PC-9 (cell line): ENCODE measurements around the gene APBB3. TPM values are rescaled to one million over a fixed set of nuclear protein-coding genes. Genes with fewer than 3 reads are reported as not detected.
"Not testable (repeated sequence)": the region's sequence is repeated elsewhere in the genome, so short reads cannot be mapped to it uniquely, and the experiment has no call there.

Source experiments
- BruUV-seq: library from RNA; stranded (reverse); fragments of 400-500 nt; replicated peaks from 2 replicates; lab custom pipeline; 2021; lab: Mats Ljungman, UMichigan
- CTCF ChIA-PET: fragments of 300-600 bp; sonication (Branson Sonifier 250); formaldehyde crosslinking; loops from one replicate; lab custom pipeline; 2022; ENCODE audit warnings: antibody characterized with exemption; lab: Charles Lee
- POLR2A ChIA-PET: fragments of 300-600 bp; sonication (Branson Sonifier 250); formaldehyde crosslinking; loops from one replicate; lab custom pipeline; 2022; ENCODE audit warnings: antibody characterized with exemption; ENCODE audit not compliant: unreplicated experiment; lab: Charles Lee
- DNase-seq, 2 experiments: peaks; one replicate each; pipeline versions ENCODE4 v3.0.0 to v3.0.0-alpha.2; 2015 to 2022; ENCODE audit warnings: mixed read lengths in 1 of 2
- H2AFZ ChIP-seq: fragments of 200-600 bp; sonication (generic); 2 replicates; pipeline ENCODE4 v1.8.1; 2017; ENCODE audit warnings: antibody characterized with exemption
- H3F3A ChIP-seq: fragments of 200-600 bp; sonication (generic); 2 replicates; pipeline ENCODE4 v1.8.1; 2017; ENCODE audit warnings: antibody characterized with exemption, mild to moderate bottlenecking, low read depth; ENCODE audit not compliant: insufficient read depth
- H3K27ac ChIP-seq: fragments of 200-600 bp; sonication (generic); 2 replicates; pipeline ENCODE4 v1.6.1; 2016; ENCODE audit warnings: mixed run types
- H3K27me3 ChIP-seq: fragments of 200-600 bp; sonication (generic); 2 replicates; pipeline ENCODE4 v1.6.1; 2016; ENCODE audit warnings: low read depth, mixed run types; ENCODE audit not compliant: insufficient read depth
- H3K36me3 ChIP-seq: fragments of 200-600 bp; sonication (generic); 2 replicates; pipeline ENCODE4 v1.6.1; 2016; ENCODE audit warnings: low read depth, mixed run types
- H3K4me1 ChIP-seq: fragments of 200-600 bp; sonication (generic); replicated peaks from 2 replicates; pipeline ENCODE4 v1.6.1; 2016; ENCODE audit warnings: mixed run types; ENCODE audit not compliant: insufficient read depth
- H3K4me2 ChIP-seq: fragments of 200-600 bp; sonication (generic); 2 replicates; pipeline ENCODE4 v1.6.1; 2017; ENCODE audit warnings: mixed run types
- H3K4me3 ChIP-seq: fragments of 200-600 bp; sonication (generic); 2 replicates; pipeline ENCODE4 v1.6.1; 2016; ENCODE audit warnings: mixed run types
- H3K79me2 ChIP-seq: fragments of 200-600 bp; sonication (generic); 2 replicates; pipeline ENCODE4 v1.6.1; 2017; ENCODE audit warnings: low read depth, mixed run types
- H3K9me2 ChIP-seq: fragments of 200-600 bp; sonication (generic); 2 replicates; pipeline ENCODE4 v1.8.1; 2017; ENCODE audit warnings: mild to moderate bottlenecking; ENCODE audit not compliant: insufficient read depth
- H3K9me3 ChIP-seq: fragments of 200-600 bp; sonication (generic); 2 replicates; pipeline ENCODE4 v1.8.1; 2016; ENCODE audit warnings: low read depth; ENCODE audit not compliant: insufficient read depth
- H4K20me1 ChIP-seq: fragments of 200-600 bp; sonication (generic); 2 replicates; pipeline ENCODE4 v1.8.1; 2017; ENCODE audit not compliant: insufficient read depth
- EZH2 ChIP-seq: fragments of 200-600 bp; sonication (generic); IDR thresholded peaks from 2 replicates; pipeline ENCODE4 v1.8.0; 2017; ENCODE audit warnings: antibody characterized with exemption, low read depth
- intact Hi-C: fragments of 100-400 bp; cut with micrococcal nuclease; formaldehyde crosslinking; loops from one replicate; pipeline ENCODE4 v1.10.0; 2022; ENCODE audit not compliant: unreplicated experiment
- total RNA-seq: library from RNA; stranded (reverse); gene quantifications from 2 replicates; pipeline ENCODE4 v1.2.3, GENCODE V29; 2021
- TF ChIP-seq, protein P1 (sequence below): fragments of 200-600 bp; sonication (generic); conservative IDR thresholded peaks from 2 replicates; pipeline ENCODE4 v1.6.1; 2017; ENCODE audit warnings: mixed run types, antibody characterized with exemption, mild to moderate bottlenecking, moderate library complexity

APBB3 gene
- total RNA-seq, 1 experiment from 2014 or later = 26.0 TPM

DNA sequence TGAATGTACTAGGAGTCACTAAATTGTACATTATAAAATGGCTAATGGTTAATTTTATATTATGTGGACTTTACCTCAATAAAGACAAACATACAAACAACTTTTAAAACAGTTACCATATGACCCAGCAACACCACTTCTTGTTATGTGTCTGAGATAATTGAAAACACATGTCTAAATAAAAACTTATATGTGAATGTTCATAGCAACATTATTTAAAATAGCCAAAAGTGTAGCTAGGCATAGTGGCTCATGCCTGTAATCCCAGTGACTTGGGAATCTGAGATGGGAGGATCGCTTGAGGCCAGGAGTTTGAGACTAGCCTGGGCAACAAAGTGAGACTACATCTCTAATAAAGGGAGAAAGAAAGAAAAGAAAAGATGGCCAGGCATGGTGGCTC lies 23.1 kb upstream of the APBB3 start:
- TF ChIP-seq, protein P1, sequence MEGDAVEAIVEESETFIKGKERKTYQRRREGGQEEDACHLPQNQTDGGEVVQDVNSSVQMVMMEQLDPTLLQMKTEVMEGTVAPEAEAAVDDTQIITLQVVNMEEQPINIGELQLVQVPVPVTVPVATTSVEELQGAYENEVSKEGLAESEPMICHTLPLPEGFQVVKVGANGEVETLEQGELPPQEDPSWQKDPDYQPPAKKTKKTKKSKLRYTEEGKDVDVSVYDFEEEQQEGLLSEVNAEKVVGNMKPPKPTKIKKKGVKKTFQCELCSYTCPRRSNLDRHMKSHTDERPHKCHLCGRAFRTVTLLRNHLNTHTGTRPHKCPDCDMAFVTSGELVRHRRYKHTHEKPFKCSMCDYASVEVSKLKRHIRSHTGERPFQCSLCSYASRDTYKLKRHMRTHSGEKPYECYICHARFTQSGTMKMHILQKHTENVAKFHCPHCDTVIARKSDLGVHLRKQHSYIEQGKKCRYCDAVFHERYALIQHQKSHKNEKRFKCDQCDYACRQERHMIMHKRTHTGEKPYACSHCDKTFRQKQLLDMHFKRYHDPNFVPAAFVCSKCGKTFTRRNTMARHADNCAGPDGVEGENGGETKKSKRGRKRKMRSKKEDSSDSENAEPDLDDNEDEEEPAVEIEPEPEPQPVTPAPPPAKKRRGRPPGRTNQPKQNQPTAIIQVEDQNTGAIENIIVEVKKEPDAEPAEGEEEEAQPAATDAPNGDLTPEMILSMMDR = no peak
- no peak for TF ChIP-seq EZH2
- Histone ChIP-seq H3K27ac (no peak overlapping the region), H3K27me3 (no peaks in the 10 kb centered on the region), H4K20me1 (no peaks in the 10 kb centered on the region), H3K36me3 (no peaks in the 10 kb centered on the region), H3F3A (no peaks in the 10 kb centered on the region), H3K4me2 (no peak overlapping the region), H3K4me1 (no peaks in the 10 kb centered on the region), H3K9me3 (no peaks in the 10 kb centered on the region; the same call in 1 of the 2 replicates), H3K4me3 (no peak overlapping the region), H3K9me2 (0 out of 2 replicates have a peak, but pooled peaks cover 3% of the 10 kb centered on the region), H2AFZ (no peak overlapping the region), H3K79me2 (no peaks in the 10 kb centered on the region)
- ChIA-PET POLR2A (no interaction called here), CTCF (no interaction called here)
- intact Hi-C loops = no loop called here
- no TSS peak for BruUV-seq
- DNase-seq = no peak

DNA sequence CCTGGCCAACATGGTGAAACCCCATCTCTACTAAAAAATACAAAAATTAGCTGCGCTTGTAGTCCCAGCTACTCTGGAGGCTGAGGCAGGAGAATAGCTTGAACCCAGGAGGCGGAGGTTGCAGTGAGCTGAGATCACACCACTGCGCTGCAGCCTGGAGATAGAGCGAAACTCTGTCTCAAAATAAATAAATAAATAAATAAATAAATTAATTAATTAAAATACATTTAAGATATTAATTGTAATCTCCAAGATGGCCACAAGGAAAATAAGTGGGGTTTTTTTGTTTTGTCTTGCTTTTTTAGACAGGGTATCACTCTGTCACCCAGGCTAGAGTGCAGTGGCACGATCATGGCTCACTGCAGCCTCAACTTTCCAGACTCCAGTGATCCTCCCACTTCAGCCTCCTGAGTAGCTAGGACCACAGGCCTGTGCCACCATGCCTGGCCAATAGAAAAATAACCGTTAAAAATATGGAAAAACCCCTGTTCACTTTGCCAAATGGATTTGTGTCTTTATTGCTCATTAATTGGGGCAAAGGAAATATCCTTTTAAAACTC lies 14.9 kb upstream of the APBB3 start:
- H3K27ac ChIP-seq, H3F3A ChIP-seq, H3K9me3 ChIP-seq, H3K36me3 ChIP-seq, BruUV-seq, H3K4me1 ChIP-seq, intact Hi-C loops, H3K9me2 ChIP-seq, DNase-seq, H3K4me2 ChIP-seq, H3K27me3 ChIP-seq, H4K20me1 ChIP-seq, H2AFZ ChIP-seq, POLR2A ChIA-PET, H3K4me3 ChIP-seq, H3K79me2 ChIP-seq: not testable (repeated sequence)
- TF ChIP-seq, protein P1 = peak; percentile 26; the same call in 1 of the 2 replicates
- CTCF ChIA-PET = interaction anchor here (1.1 kb wide), 1 partner anchor 14 kb away, joined by 5 read pairs; no protein-coding TSS in a partner anchor

DNA sequence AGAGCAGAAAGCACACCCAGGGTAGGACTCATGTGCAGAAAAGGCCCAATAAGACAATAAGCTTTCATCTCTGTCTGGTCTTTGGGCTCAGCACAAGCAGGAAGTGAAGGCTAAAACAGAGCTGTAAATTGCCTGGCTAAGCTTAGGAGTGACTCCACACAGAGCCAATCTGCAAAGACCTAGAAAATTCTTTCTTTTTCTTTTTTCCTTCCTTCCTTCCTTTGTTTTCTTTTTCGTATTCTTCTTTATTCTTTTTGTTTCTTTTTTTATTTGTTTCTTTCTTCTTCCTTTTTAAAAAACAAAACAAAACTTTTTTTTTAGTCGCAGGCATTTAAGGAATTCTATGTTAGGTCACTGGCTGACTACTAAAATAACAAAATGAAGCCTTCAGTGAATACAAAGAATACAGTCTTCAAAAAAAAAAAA lies 12.4 kb upstream of the APBB3 start:
- Histone ChIP-seq H3K79me2 (no peaks in the 10 kb centered on the region), H3F3A (no peaks in the 10 kb centered on the region), H3K9me2 (no peaks in the 10 kb centered on the region), H3K36me3 (no peaks in the 10 kb centered on the region), H3K4me1 (peaks cover 12% of the 10 kb centered on the region; the same call in 1 of the 2 replicates), H2AFZ (no peak overlapping the region; the same call in 1 of the 2 replicates), H3K27me3 (no peaks in the 10 kb centered on the region), H4K20me1 (no peaks in the 10 kb centered on the region), H3K9me3 (no peaks in the 10 kb centered on the region), H3K4me2 (no peak overlapping the region), H3K4me3 (no peak overlapping the region), H3K27ac (no peak overlapping the region)
- intact Hi-C loops = no loop called here
- ChIA-PET CTCF (no interaction called here), POLR2A (interaction anchor here (0.7 kb wide), 1 partner anchor 123 kb away, joined by 4 read pairs; the partner anchor contains the start of gene ZMAT2)
- no peak for DNase-seq
- no peak for TF ChIP-seq EZH2
- TF ChIP-seq, protein P1 = no peak
- no TSS peak for BruUV-seq
